Cardiac muscle cell (in vitro differentiated cells and primary cell): ENCODE data around the gene ING3. TPM values are rescaled to one million over a fixed set of nuclear protein-coding genes. Genes with fewer than 3 reads are reported as not detected.

Experiments used
- DNase-seq, 2 donors: peaks; one replicate each; pipeline versions ENCODE4 v3.0.0 to v3.0.0-alpha.2; 2010 to 2017; ENCODE audit warnings: low read depth in 1 of 2, low spot score in 1 of 2
- H3K27ac ChIP-seq: fragments of 200-600 bp; sonication (generic); 2 replicates; pipeline ENCODE4 v1.5.1; 2016
- H3K27me3 ChIP-seq: fragments of 200-600 bp; sonication (generic); 2 replicates; pipeline ENCODE4 v1.6.0; 2016; ENCODE audit warnings: control low read depth
- H3K36me3 ChIP-seq: fragments of 200-600 bp; sonication (generic); 2 replicates; pipeline ENCODE4 v1.5.1; 2016; ENCODE audit warnings: control low read depth
- H3K4me1 ChIP-seq: fragments of 200-600 bp; sonication (generic); 2 replicates; pipeline ENCODE4 v1.8.1; 2017; ENCODE audit warnings: low read depth, mild to moderate bottlenecking, mixed run types
- H3K4me3 ChIP-seq: fragments of 200-600 bp; sonication (generic); 2 replicates; pipeline ENCODE4 v1.5.1; 2016; ENCODE audit warnings: mild to moderate bottlenecking
- H3K9me3 ChIP-seq: fragments of 200-600 bp; sonication (generic); 2 replicates; pipeline ENCODE4 v1.5.1; 2017; ENCODE audit warnings: low read depth, mild to moderate bottlenecking, control low read depth
- CTCF ChIP-seq: IDR thresholded peaks from 2 replicates; pipeline ENCODE4 v1.5.1; 2012; ENCODE audit warnings: low read depth, mild to moderate bottlenecking, low read length
- polyA plus RNA-seq: library from polyadenylated mRNA; unstranded; fragments of >200 nt; fragmentation: Nextera tagmentation; extraction: Ambion mirVana; gene quantifications from 2 replicates; pipeline ENCODE4 v1.2.1, GENCODE V29; 2016
- total RNA-seq: library from RNA; depleted of rRNA; stranded (reverse); fragments of >200 nt; gene quantifications from 2 replicates; pipeline ENCODE4 v1.2.3, GENCODE V29; 2016

ING3 gene
- total and polyA plus RNA-seq, 2 experiments from 2014 or later = 10.7 to 18.4 TPM

GRCh38 chr7:120996333-120996987, 45.9 kb downstream of the ING3 start:
- peak in 1 of 2 donors; percentile 94 for DNase-seq
- no peak overlapping the region for H3K27ac ChIP-seq

GRCh38 chr7:120996988-120997345, 46.4 kb downstream of the ING3 start:
- no peaks in the 10 kb centered on the region for H3K9me3 ChIP-seq
- no peak for TF ChIP-seq CTCF
- H3K4me3 ChIP-seq = no peak overlapping the region
- no peak for DNase-seq
- no peaks in the 10 kb centered on the region for H3K27me3 ChIP-seq
- H3K27ac ChIP-seq = no peak overlapping the region
- H3K36me3 ChIP-seq = no peaks in the 10 kb centered on the region
- no peaks in the 10 kb centered on the region for H3K4me1 ChIP-seq

More at GRCh38 chr7:120996333-120996987, 45.9 kb downstream of the ING3 start:
- Histone ChIP-seq H3K4me3 (no peak overlapping the region), H3K36me3 (no peaks in the 10 kb centered on the region), H3K4me1 (no peaks in the 10 kb centered on the region), H3K27me3 (no peaks in the 10 kb centered on the region), H3K9me3 (no peaks in the 10 kb centered on the region)
- TF ChIP-seq CTCF = no peak

DNA sequence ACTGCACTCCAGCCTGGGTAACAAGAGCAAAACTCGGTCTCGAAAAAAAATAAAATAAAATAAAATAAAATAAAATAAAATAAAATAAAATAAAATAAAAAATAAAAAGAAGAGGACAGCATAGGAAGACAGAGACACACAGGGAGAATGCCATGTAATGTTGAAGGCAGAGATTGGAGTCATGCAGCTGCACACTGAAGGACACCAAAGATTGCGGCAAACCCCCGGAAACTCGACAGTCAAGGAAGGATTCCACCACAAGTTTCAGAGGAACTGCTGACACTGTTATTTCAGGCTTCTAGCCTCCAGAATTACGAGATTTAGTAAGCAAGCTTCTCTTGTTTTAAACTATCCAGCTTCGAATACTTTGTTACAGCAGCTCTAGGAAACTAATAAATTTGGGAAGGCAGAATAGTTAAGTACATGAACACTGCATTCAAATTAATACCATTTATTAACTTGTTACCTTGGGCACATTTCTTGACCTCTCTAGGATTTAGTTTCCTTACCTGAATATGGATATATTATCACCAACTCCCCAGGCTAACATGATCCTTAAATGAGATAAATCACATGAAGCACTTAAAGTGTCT, 47.4 kb downstream of the ING3 start:
- no peak for DNase-seq
- H3K27ac ChIP-seq = no peak overlapping the region
- TF ChIP-seq CTCF = no peak
- H3K9me3 ChIP-seq = no peaks in the 10 kb centered on the region
- no peak overlapping the region for H3K4me3 ChIP-seq
- no peaks in the 10 kb centered on the region for H3K27me3 ChIP-seq
- no peaks in the 10 kb centered on the region for H3K4me1 ChIP-seq
- H3K36me3 ChIP-seq = no peaks in the 10 kb centered on the region

- H3K4me3 ChIP-seq = no peak overlapping the region
- no peak for DNase-seq
- no peak for TF ChIP-seq CTCF
- H3K36me3 ChIP-seq = no peaks in the 10 kb centered on the region
- H3K9me3 ChIP-seq = no peaks in the 10 kb centered on the region
- no peaks in the 10 kb centered on the region for H3K27me3 ChIP-seq
- H3K4me1 ChIP-seq = no peaks in the 10 kb centered on the region
- no peak overlapping the region for H3K27ac ChIP-seq
Measured at GRCh38 chr7:120998520-120998919, 47.9 kb downstream of the ING3 start.

DNA sequence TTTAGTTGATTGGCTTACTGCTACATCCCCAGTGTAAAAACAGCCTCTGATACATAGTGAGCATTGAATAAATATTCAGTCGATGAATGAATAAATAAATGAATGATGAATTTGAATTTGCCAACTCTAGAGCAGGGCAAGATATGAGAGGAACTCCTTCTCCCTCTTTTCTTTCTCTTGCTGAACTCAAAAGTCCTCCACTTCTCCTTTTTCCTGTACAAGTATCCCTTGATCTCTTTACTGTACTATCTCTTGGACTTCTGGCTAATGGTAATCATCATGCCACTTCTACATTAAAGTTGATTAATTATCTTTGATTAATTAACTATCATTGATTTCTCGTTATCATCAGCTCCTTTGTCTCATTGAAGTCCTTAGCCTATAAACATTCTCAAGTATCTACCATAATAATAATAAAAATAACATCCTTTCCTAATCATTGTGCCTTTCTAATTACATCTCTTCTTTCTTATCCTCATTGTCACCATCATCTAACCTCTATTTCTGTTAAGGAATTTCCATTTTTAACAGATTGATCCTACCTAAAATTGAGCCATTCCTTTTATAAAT, 48.5 kb downstream of the ING3 start:
- TF ChIP-seq CTCF = no peak

More for the DNA sequence above, 48.5 kb downstream of the ING3 start:
- no peaks in the 10 kb centered on the region for H3K36me3 ChIP-seq
- DNase-seq = no peak
- H3K9me3 ChIP-seq = no peaks in the 10 kb centered on the region
- no peak overlapping the region for H3K27ac ChIP-seq
- no peaks in the 10 kb centered on the region for H3K4me1 ChIP-seq
- H3K27me3 ChIP-seq = no peaks in the 10 kb centered on the region
- H3K4me3 ChIP-seq = no peak overlapping the region
